HG03520 (cell line): ENCODE measurements around the gene PDZK1.
"Not testable (repeated sequence)": the region's sequence is repeated elsewhere in the genome, so short reads cannot be mapped to it uniquely, and the experiment has no call there.

Experiments used
- ATAC-seq: cut with Tn5 transposase; IDR thresholded peaks from one replicate; pipeline ENCODE4 v1.9.1; 2021; ENCODE audit warnings: mild to moderate bottlenecking, moderate library complexity; ENCODE audit not compliant: unreplicated experiment

PDZK1 gene

GRCh38 chr1:145707183-145707867 lies at the start of gene PDZK1:
Gene PDZK1 (minus strand): TSS chr1:145707368. CDS start chr1:145688021, 19,347 bp downstream.
- ATAC-seq, result no peak

DNA sequence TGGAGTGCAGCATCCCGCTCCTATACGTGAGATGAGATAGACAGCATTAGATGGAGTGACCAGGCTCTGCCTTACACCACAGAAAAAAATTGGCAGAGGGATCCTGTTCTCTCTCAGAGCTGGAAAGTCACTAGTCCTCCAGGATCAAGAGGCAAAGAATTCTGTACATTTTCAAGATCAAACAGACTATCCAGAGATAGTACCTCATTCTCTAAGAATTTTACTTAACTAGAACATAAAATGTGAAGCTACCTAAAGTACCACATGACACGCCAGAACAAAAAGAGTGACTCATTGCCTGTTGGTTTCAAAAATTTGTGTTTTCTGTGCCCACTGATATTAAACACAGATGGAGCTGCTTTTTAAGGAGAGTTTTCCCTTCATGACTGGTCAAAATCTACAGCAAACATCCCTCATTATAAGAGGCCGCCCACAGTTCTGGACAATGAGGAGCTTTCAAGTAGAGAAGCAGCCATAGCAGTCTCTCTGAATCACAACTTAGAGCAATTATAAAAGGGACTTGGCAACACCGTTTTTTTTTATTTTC lies 44.4 kb upstream of the PDZK1 start:
- no peak for ATAC-seq

GRCh38 chr1:145750426-145750825 lies 43.3 kb upstream of the PDZK1 start:
- no peak for ATAC-seq

DNA sequence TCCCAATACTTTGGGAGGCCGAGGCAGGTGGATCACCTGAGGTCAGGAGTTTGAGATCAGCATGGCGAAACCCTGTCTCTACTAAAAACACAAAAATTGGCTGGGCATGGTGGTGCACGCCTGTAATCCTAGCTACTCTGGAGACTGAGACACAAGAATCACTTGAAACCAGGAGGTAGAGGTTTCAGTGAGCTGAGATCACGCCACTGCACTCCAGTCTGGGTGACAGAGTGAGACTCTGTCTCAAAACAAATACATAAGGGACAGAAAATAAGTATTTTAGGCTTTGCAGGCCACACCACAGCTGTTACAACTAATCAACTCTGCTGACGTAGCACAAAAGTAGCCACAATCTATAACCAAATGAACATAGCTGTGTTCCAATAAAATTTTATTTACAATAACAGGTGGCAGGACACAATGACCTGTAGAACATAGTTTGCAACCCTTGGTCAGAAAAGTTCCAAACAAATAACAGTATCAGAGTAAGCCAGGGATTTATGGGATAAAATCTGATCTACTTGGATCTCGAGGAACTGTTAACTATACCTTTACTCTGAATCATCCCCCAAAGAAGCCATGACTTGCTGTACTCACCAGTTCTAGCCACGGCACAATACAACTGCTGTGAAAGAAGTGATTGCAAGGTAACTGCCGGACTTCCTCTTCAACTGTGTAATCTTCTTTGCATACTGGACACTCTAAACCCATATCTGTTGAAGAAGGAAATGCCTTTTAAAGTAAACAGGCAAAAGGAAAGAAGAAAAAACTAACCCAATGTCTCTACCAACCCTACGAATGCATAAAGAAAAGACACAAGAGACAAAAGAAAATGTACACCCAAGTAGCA lies 40.5 kb upstream of the PDZK1 start:
- no peak for ATAC-seq

- no peak for ATAC-seq
Measured at GRCh38 chr1:145740269-145740668, 33.1 kb upstream of the PDZK1 start.

GRCh38 chr1:145736191-145736590 lies 29.0 kb upstream of the PDZK1 start:
- ATAC-seq, result no peak

DNA sequence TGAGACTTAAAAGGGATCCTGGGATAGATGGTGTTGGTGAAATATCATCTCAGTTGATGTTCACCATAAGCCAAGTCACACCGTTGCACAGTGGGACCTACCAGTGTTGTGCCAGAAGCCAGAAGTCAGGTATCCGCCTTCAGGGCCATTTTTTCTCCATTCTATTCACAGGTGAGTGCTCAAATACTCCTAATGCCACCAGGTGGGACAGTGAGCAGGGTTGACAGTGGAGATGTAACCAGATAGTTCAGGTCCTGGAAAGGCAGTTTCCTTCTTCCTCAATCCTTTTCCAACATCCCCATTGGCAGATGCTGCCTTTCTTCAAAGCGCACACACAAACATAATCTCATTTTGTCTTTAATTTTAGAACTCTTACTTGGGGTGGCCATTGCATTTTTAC lies 23.7 kb upstream of the PDZK1 start:
- ATAC-seq, result no peak

- no peak for ATAC-seq
Measured at GRCh38 chr1:145730467-145730866, 23.3 kb upstream of the PDZK1 start.

- ATAC-seq, result no peak
Measured at GRCh38 chr1:145729666-145730436, 22.7 kb upstream of the PDZK1 start.

GRCh38 chr1:145729196-145729595 lies 22.0 kb upstream of the PDZK1 start:
- no peak for ATAC-seq

GRCh38 chr1:145726193-145726592 lies 19.0 kb upstream of the PDZK1 start:
- ATAC-seq, result not testable (repeated sequence)

DNA sequence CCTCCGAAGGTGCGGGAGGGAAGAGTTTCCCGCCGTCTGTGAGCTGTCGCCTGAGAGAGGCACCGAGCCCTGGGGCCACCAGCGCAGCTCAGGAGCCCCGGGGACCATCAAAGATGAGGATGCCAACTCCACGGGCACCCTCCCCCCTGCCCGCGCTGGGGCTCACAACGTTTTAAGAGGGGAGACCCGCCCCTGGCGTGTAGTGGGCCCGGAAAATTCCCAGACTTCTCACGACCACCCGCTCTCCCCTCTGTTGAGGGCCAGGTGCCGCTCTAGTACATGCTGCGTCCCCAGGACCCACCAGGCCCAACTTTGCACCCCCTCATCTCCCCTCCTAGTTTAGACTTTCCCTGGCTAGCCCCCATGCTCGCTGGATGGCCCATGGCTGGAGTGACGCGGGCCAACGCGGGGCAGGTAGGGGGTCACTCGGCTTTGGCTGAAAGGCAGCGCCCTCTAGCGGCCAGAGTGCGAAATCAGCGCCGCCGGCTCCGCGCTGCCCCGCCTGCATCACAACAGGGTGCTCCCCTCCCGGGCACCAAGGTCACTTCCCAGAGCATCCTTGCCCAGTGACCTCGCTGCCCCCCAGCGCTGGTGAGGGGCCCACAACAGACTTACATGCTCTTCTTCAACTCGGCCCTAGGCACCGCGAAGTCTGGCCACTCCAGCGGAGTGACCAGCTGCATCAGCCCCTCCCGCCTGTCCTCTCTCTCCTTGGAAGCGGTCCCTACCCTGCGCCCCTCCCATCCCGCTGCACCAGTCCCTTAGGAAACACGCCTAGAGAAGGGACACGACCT lies 13.9 kb upstream of the PDZK1 start:
- ATAC-seq, result no peak

GRCh38 chr1:145720556-145720877 lies 13.3 kb upstream of the PDZK1 start:
- ATAC-seq, result no peak

GRCh38 chr1:145719230-145720079 lies 12.3 kb upstream of the PDZK1 start, which contains the start of gene CD160:
Gene CD160 (plus strand): TSS chr1:145719499. CDS start chr1:145728328, 8,829 bp downstream.
- ATAC-seq, result no peak

- ATAC-seq, result not testable (repeated sequence)
Measured at GRCh38 chr1:145718465-145718864, 11.3 kb upstream of the PDZK1 start.

- ATAC-seq, result no peak
Measured at GRCh38 chr1:145717833-145718232, 10.7 kb upstream of the PDZK1 start.

DNA sequence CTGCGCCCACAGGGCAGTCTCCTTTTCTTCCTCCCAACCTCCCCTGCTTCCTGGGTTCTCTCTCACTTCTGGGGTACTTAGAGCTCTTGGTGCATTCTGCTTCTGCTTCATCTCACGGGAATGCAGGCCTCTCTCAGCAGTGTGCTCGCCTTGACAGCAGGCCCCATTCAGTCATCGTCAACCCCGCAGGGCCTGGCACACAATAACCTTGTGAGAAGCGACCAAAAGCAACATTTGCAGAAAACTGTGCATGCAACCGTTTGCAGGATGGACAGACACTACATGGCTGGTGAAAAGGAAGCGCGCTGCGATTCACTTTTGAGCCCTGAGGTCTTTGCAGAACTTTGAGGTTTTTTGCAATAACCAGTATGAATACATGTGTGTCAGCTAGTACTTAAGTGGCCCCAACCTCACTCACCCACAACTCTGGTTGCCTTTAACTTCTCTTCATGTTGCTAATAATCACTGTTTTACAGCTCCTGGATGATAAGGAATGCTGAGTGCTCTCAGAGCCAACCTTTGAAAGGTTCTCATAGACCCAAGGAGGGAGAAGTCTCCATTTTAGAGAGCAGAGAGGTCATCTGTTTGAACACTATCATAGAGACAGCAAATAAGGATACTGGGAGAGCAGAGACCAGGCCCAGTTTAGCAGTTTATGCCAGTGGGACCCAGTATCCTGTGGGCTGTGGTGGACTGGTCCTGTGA lies 9.6 kb upstream of the PDZK1 start:
- no peak for ATAC-seq

DNA sequence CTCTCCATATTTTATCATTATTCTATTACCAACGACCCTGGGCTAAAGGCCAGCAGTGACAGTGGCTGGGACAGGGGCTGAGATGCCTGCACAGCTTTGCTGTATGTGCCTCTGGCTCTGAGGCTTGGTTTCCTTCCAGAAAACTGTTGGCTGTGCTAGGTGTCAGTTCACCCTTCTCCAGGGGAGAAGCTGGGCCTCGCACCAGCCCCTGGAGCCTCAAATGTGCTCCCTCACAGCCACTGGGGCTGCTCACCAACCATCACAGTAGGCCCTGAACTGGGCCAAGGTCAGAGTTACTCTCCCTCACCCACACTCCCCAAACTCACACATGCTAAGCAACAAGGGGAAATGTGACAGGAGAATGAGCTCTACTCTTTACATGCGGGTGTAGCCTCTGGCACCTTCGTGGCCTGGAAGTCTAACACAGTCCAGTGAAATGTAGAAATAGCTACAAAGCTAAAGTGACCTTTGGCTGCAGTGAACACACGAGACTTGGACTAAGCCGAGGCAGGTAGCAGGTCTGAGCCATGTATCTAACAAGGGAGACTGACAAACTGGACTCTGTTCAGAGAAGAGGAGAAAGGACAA lies 7.5 kb upstream of the PDZK1 start:
- ATAC-seq, result no peak
